ENCODE results near the gene WASL.
"Not testable (repeated sequence)": the region's sequence is repeated elsewhere in the genome, so short reads cannot be mapped to it uniquely, and the experiment has no call there.

The WASL gene

GRCh38 chr7:123641901-123642300, 106.9 kb downstream of the WASL start:
- H3K27ac Mint-ChIP-seq, result peak overlapping the region; percentile 9
- peaks cover 66% of the 10 kb centered on the region for H3K4me1 Mint-ChIP-seq
- no peak for TF ChIP-seq CTCF (IDR thresholded peaks at IDR 0.05)
- no peaks in the 10 kb centered on the region for H3K27me3 Mint-ChIP-seq (ENCODE audit: low read depth, poor library complexity)
- H3K36me3 Mint-ChIP-seq (ENCODE audit: low read depth), result no peaks in the 10 kb centered on the region
- H3K4me3 Mint-ChIP-seq, result no peak overlapping the region
- no peak for DNase-seq
- peaks cover 3% of the 10 kb centered on the region for H3K9me3 Mint-ChIP-seq

- H3K27me3 Mint-ChIP-seq (ENCODE audit: low read depth, poor library complexity), result no peaks in the 10 kb centered on the region
- no peak for DNase-seq
- TF ChIP-seq CTCF (IDR thresholded peaks at IDR 0.05), result no peak
- H3K27ac Mint-ChIP-seq, result no peak overlapping the region
- H3K9me3 Mint-ChIP-seq, result peaks cover 3% of the 10 kb centered on the region
- peaks cover 55% of the 10 kb centered on the region for H3K4me1 Mint-ChIP-seq
- H3K36me3 Mint-ChIP-seq (ENCODE audit: low read depth), result no peaks in the 10 kb centered on the region
- no peak overlapping the region for H3K4me3 Mint-ChIP-seq
These were observed 108.2 kb downstream of the WASL start for GRCh38 chr7:123640583-123640982.

- H3K9me3 Mint-ChIP-seq, result peaks cover 3% of the 10 kb centered on the region
- TF ChIP-seq CTCF (IDR thresholded peaks at IDR 0.05), result no peak
- H3K27ac Mint-ChIP-seq, result no peak overlapping the region
- peaks cover 45% of the 10 kb centered on the region for H3K4me1 Mint-ChIP-seq
- H3K36me3 Mint-ChIP-seq (ENCODE audit: low read depth), result no peaks in the 10 kb centered on the region
- no peaks in the 10 kb centered on the region for H3K27me3 Mint-ChIP-seq (ENCODE audit: low read depth, poor library complexity)
- DNase-seq, result no peak
- H3K4me3 Mint-ChIP-seq, result no peak overlapping the region
These were observed 109.2 kb downstream of the WASL start for GRCh38 chr7:123639631-123640030.

GRCh38 chr7:123637878-123638277, 110.9 kb downstream of the WASL start:
- DNase-seq, result no peak
- no peak for TF ChIP-seq CTCF (IDR thresholded peaks at IDR 0.05)
- H3K4me3 Mint-ChIP-seq, result no peak overlapping the region
- H3K36me3 Mint-ChIP-seq (ENCODE audit: low read depth), result no peaks in the 10 kb centered on the region
- peaks cover 3% of the 10 kb centered on the region for H3K9me3 Mint-ChIP-seq
- peaks cover 28% of the 10 kb centered on the region for H3K4me1 Mint-ChIP-seq
- H3K27ac Mint-ChIP-seq, result no peak overlapping the region
- H3K27me3 Mint-ChIP-seq (ENCODE audit: low read depth, poor library complexity), result no peaks in the 10 kb centered on the region

- no peak for DNase-seq
- Mint-ChIP-seq H3K4me3 (no peak overlapping the region), H3K27ac (peak overlapping the region; percentile 24), H3K4me1 (peaks cover 21% of the 10 kb centered on the region), H3K36me3 (ENCODE audit: low read depth) (no peaks in the 10 kb centered on the region), H3K9me3 (peaks cover 3% of the 10 kb centered on the region), H3K27me3 (ENCODE audit: low read depth, poor library complexity) (no peaks in the 10 kb centered on the region)
- no peak for TF ChIP-seq CTCF (IDR thresholded peaks at IDR 0.05)
These were observed 111.6 kb downstream of the WASL start for GRCh38 chr7:123637203-123637602.

GRCh38 chr7:123635551-123636359, 113.0 kb downstream of the WASL start:
- Mint-ChIP-seq H3K4me3 (no peak overlapping the region), H3K36me3 (ENCODE audit: low read depth) (no peaks in the 10 kb centered on the region), H3K9me3 (peaks cover 3% of the 10 kb centered on the region), H3K27me3 (ENCODE audit: low read depth, poor library complexity) (no peaks in the 10 kb centered on the region), H3K27ac (no peak overlapping the region), H3K4me1 (peaks cover 14% of the 10 kb centered on the region)
- DNase-seq, result no peak
- peak; percentile 60 for TF ChIP-seq CTCF (IDR thresholded peaks at IDR 0.05)

- DNase-seq; H3K27me3 Mint-ChIP-seq (ENCODE audit: low read depth, poor library complexity); H3K9me3 Mint-ChIP-seq; H3K4me3 Mint-ChIP-seq; H3K36me3 Mint-ChIP-seq (ENCODE audit: low read depth); H3K27ac Mint-ChIP-seq: not testable (repeated sequence)
- H3K4me1 Mint-ChIP-seq, result peaks cover 14% of the 10 kb centered on the region
These were observed 114.7 kb downstream of the WASL start for GRCh38 chr7:123634011-123634573.

Data from nephron progenitor cell (in vitro differentiated cells).